Adrenal gland (tissue), 12 donors: ENCODE data around the gene GSTA5. TPM values are rescaled to one million over a fixed set of nuclear protein-coding genes. Genes with fewer than 3 reads are reported as not detected.
"Not testable (repeated sequence)": the region's sequence is repeated elsewhere in the genome, so short reads cannot be mapped to it uniquely, and the experiment has no call there.

Source experiments
- DNase-seq, 7 donors: peaks; one replicate each; pipeline ENCODE4 v3.0.0-alpha.2; 2019 to 2020
- H3K27ac ChIP-seq, 5 donors: fragments of 200-600 bp; sonication (generic) in 4 of 5; 1 replicate in 3 of 5; 2 replicates in 2 of 5; pipeline versions ENCODE4 v1.5.1 to v1.8.0; 2016 to 2020; ENCODE audit warnings: mild to moderate bottlenecking in 1 of 5
- H3K27me3 ChIP-seq: fragments of 200-600 bp; 2 replicates; pipeline ENCODE4 v1.8.0; 2021
- H3K36me3 ChIP-seq, 2 donors: fragments of 200-600 bp; replicated peaks in 1 of 2; 1 replicate in 1 of 2; 2 replicates in 1 of 2; pipeline versions ENCODE4 v1.5.1 to v1.8.0; 2018 to 2022
- H3K4me1 ChIP-seq, 2 donors: fragments of 200-600 bp; replicated peaks in 1 of 2; 1 replicate in 1 of 2; 2 replicates in 1 of 2; pipeline versions ENCODE4 v1.5.1 to v1.8.0; 2018 to 2021
- H3K4me3 ChIP-seq, 4 donors: fragments of 200-600 bp; sonication (generic) in 3 of 4; one replicate each; pipeline ENCODE4 v1.5.1; 2016 to 2018
- H3K9me3 ChIP-seq, 3 donors: fragments of 200-600 bp; sonication (generic) in 1 of 3; replicated peaks in 1 of 3; 1 replicate in 2 of 3; 2 replicates in 1 of 3; pipeline versions ENCODE4 v1.5.1 to v1.8.0; 2016 to 2021
- CTCF ChIP-seq, 6 experiments: fragments of 450-650 bp in 4 of 6; fragments of 200-600 bp in 2 of 6; sonication (generic) in 1 of 6; IDR thresholded peaks; 1 replicate in 5 of 6; 2 replicates in 1 of 6; pipeline versions ENCODE4 v1.5.1 to v1.8.0; 2016 to 2021; ENCODE audit warnings: antibody characterized with exemption in 6 of 6, mild to moderate bottlenecking in 2 of 6, moderate library complexity in 1 of 6
- POLR2A ChIP-seq, 2 donors: fragments of 450-650 bp; IDR thresholded peaks; one replicate each; pipeline ENCODE4 v1.6.1; 2017; ENCODE audit warnings: antibody characterized with exemption in 2 of 2, mild to moderate bottlenecking in 2 of 2, moderate library complexity in 1 of 2
- WGBS, 4 donors: extraction: QIAGEN DNeasy Blood & Tissue Kit in 2 of 4; methylation state at CpG; one replicate each; pipeline versions ENCODE4 v1.1.5 to v1.1.7; 2013 to 2017; 5-methylcytosine and 5-hydroxymethylcytosine counted together
- intact Hi-C, 2 donors: fragments of 100-400 bp; cut with DNase I; formaldehyde crosslinking; loops; one replicate each; pipeline versions ENCODE4 v1.14.1 to v1.15.0; 2022 to 2023
- polyA plus RNA-seq, 3 donors: library from polyadenylated mRNA; stranded (reverse); fragments of 200-250 nt in 2 of 3; fragments of 350-450 nt in 1 of 3; fragmentation: Illumina TruSeq in 1 of 3; extraction: RNeasy Lipid Tissue Mini Kit (QIAGEN cat#74804) in 1 of 3; gene quantifications; one replicate each; pipeline ENCODE4 v1.2.3, GENCODE V29; 2013 to 2014
- total RNA-seq, 9 donors: library from RNA; depleted of rRNA in 4 of 9; stranded (reverse); fragments of >200 nt in 4 of 9; fragments of 120-200 nt in 1 of 9; fragmentation: NEBNext Ultra II Directional in 1 of 9; extraction: Animal tissue kit (Norgen Biotek cat#: 25700) in 1 of 9; gene quantifications; one replicate each; pipeline versions ENCODE4 v1.1.0 to v1.2.4, GENCODE V29; 2013 to 2023
- donor health status: healthy with polysubstance abuse.
- donor health status: Bipolar disorder and iron deficiency.
- donor health status: DM: yes; HTN: yes; CAD: no.
- donor health status: DM: no; HTN: no; CAD: no.
- donor health status: DM: no; HTN: no; CAD: no.
- donor health status: DM: yes; HTN: yes; CAD: no.

GSTA5 gene
- total and polyA plus RNA-seq, 12 donors: not detected

GRCh38 chr6:52876056-52876787 lies 35.6 kb upstream of the GSTA5 start:
- no peak for DNase-seq
- Histone ChIP-seq H3K27ac (no peak overlapping the region), H3K36me3 (no peaks in the 10 kb centered on the region), H3K9me3 (no peaks in the 10 kb centered on the region), H3K4me3 (no peak overlapping the region), H3K27me3 (no peaks in the 10 kb centered on the region), H3K4me1 (no peaks in the 10 kb centered on the region)
- TF ChIP-seq CTCF (IDR thresholded peaks at IDR 0.05): no peak
- TF ChIP-seq POLR2A (IDR thresholded peaks at IDR 0.05): no peak
- WGBS, 4 donors: 86 to 91% (median 87%) methylated on average over 7 of the region's 7 CpGs
- intact Hi-C loops: loop anchor here in 1 of 2 donors (10.0 kb wide), 1 partner anchor 179 kb away; no protein-coding TSS in a partner anchor

- no peaks in the 10 kb centered on the region for H3K36me3 ChIP-seq
- no peak overlapping the region for H3K27ac ChIP-seq
- 63 to 75% (median 68%) methylated on average over 4 of the region's 4 CpGs for WGBS, 4 donors
- H3K4me3 ChIP-seq: no peak overlapping the region
- intact Hi-C loops: loop anchor here in 1 of 2 donors (10.0 kb wide), 1 partner anchor 183 kb away; no protein-coding TSS in a partner anchor
- H3K4me1 ChIP-seq: peaks cover 0 to 5% of the 10 kb centered on the region in 2 donors
- H3K9me3 ChIP-seq: no peaks in the 10 kb centered on the region
- H3K27me3 ChIP-seq: no peaks in the 10 kb centered on the region
- no peak for TF ChIP-seq POLR2A (IDR thresholded peaks at IDR 0.05)
- no peak for TF ChIP-seq CTCF (IDR thresholded peaks at IDR 0.05)
- DNase-seq: no peak
Measured at GRCh38 chr6:52872031-52872430, 31.4 kb upstream of the GSTA5 start.

- Histone ChIP-seq H3K36me3 (no peaks in the 10 kb centered on the region), H3K4me1 (peaks cover 0 to 5% of the 10 kb centered on the region in 2 donors), H3K27ac (no peak overlapping the region), H3K4me3 (no peak overlapping the region), H3K27me3 (no peaks in the 10 kb centered on the region), H3K9me3 (no peaks in the 10 kb centered on the region)
- TF ChIP-seq CTCF (IDR thresholded peaks at IDR 0.05) (no peak), POLR2A (IDR thresholded peaks at IDR 0.05) (no peak)
- intact Hi-C loops: loop anchor here in 1 of 2 donors (10.0 kb wide), 1 partner anchor 183 kb away; no protein-coding TSS in a partner anchor
- DNase-seq: no peak
- WGBS, 4 donors: 61 to 73% (median 64%) methylated on average over 3 of the region's 3 CpGs
Measured at GRCh38 chr6:52871621-52872020, 31.0 kb upstream of the GSTA5 start.

GRCh38 chr6:52870335-52871091 lies 29.9 kb upstream of the GSTA5 start:
- H3K4me1 ChIP-seq, H3K27me3 ChIP-seq, H3K36me3 ChIP-seq, H3K4me3 ChIP-seq, H3K9me3 ChIP-seq: not testable (repeated sequence)
- WGBS, 4 donors: 71 to 79% (median 76%) methylated on average over 3 of the region's 3 CpGs
- intact Hi-C loops: loop anchor here in 1 of 2 donors (10.0 kb wide), 1 partner anchor 184 kb away; no protein-coding TSS in a partner anchor
- peak overlapping the region in 1 of 5 donors; percentile 49 for H3K27ac ChIP-seq
- peak; percentile 67 to 87 (median 79) for DNase-seq

- H3K4me3 ChIP-seq, H3K27ac ChIP-seq, H3K36me3 ChIP-seq, H3K4me1 ChIP-seq, DNase-seq, H3K27me3 ChIP-seq, intact Hi-C loops, H3K9me3 ChIP-seq: not testable (repeated sequence)
- WGBS, 4 donors: 60 to 78% (median 73%) methylated on average over 5 of the region's 5 CpGs
Measured at GRCh38 chr6:52868899-52869298, 28.3 kb upstream of the GSTA5 start.
